Kidney (tissue), 14 donors: ENCODE results near the gene REC8. TPM values are rescaled to one million over a fixed set of nuclear protein-coding genes. Genes with fewer than 3 reads are reported as not detected.
"Not testable (repeated sequence)": the region's sequence is repeated elsewhere in the genome, so short reads cannot be mapped to it uniquely, and the experiment has no call there.

ENCODE experiments used
- DNase-seq, 5 donors: peaks; one replicate each; pipeline ENCODE4 v3.0.0-alpha.2; 2013 to 2020
- FAIRE-seq: peaks from 2 replicates; lab custom pipeline; 2012; peaks lifted over from hg19 to GRCh38; lab: Jason Lieb, UNC
- H3K27ac ChIP-seq, 2 donors: one replicate each; pipeline ENCODE4 v1.7.0; 2013; ENCODE audit warnings: low read depth in 2 of 2, low read length in 2 of 2, inconsistent platforms in 1 of 2
- H3K27me3 ChIP-seq: one replicate; pipeline ENCODE4 v1.7.1; 2013; ENCODE audit warnings: low read length, inconsistent platforms; ENCODE audit not compliant: control insufficient read depth, insufficient read depth
- H3K36me3 ChIP-seq, 3 donors: one replicate each; pipeline versions ENCODE4 v1.7.0 to v1.7.1; 2013; ENCODE audit warnings: low read length in 3 of 3, control low read depth in 1 of 3, inconsistent platforms in 1 of 3; ENCODE audit not compliant: insufficient read depth in 3 of 3, control insufficient read depth in 2 of 3
- H3K4me1 ChIP-seq, 3 donors: one replicate each; pipeline versions ENCODE4 v1.7.0 to v1.7.1; 2013; ENCODE audit warnings: low read length in 3 of 3, inconsistent platforms in 1 of 3, low read depth in 1 of 3; ENCODE audit not compliant: control insufficient read depth in 2 of 3, insufficient read depth in 2 of 3
- H3K4me3 ChIP-seq, 3 donors: one replicate each; pipeline versions ENCODE4 v1.7.0 to v1.8.1; 2013; ENCODE audit warnings: low read length in 3 of 3, control low read depth in 1 of 3, inconsistent platforms in 1 of 3
- H3K9ac ChIP-seq, 3 donors: one replicate each; pipeline versions ENCODE4 v1.7.0 to v1.7.1; 2013; ENCODE audit warnings: low read length in 3 of 3, control low read depth in 1 of 3, inconsistent platforms in 1 of 3
- H3K9me3 ChIP-seq, 3 donors: one replicate each; pipeline versions ENCODE4 v1.7.0 to v1.7.1; 2013; ENCODE audit warnings: low read length in 3 of 3, control low read depth in 1 of 3, inconsistent platforms in 1 of 3; ENCODE audit not compliant: control insufficient read depth in 2 of 3, insufficient read depth in 1 of 3
- intact Hi-C: fragments of 100-400 bp; cut with DNase I; formaldehyde crosslinking; loops from one replicate; pipeline ENCODE4 v1.11.1; 2022
- polyA plus RNA-seq: library from polyadenylated mRNA; stranded (reverse); fragments of 350-450 nt; fragmentation: Illumina TruSeq; extraction: RNeasy Lipid Tissue Mini Kit (QIAGEN cat#74804); gene quantifications from one replicate; pipeline ENCODE4 v1.2.3, GENCODE V29; 2014; ENCODE audit warnings: low read depth, low replicate concordance; ENCODE audit not compliant: insufficient read depth
- total RNA-seq: library from RNA; stranded (reverse); fragmentation: NEBNext Ultra II Directional; extraction: Animal tissue kit (Norgen Biotek cat#: 25700); gene quantifications from one replicate; pipeline ENCODE4 v1.2.1, GENCODE V29; 2021
- TF ChIP-seq, protein P1 (sequence below): IDR thresholded peaks from 3 replicates; pipeline ENCODE4 v1.5.1; 2012; ENCODE audit warnings: mild to moderate bottlenecking, moderate library complexity, borderline replicate concordance; ENCODE audit not compliant: insufficient read depth; ENCODE audit errors: extremely low read depth
- donor health status: control.
- donor health status: control.
- donor health status: control.
- donor health status: control.
- donor health status: control.
- donor health status: DM: yes; HTN: yes; CAD: no.
- donor health status: Normal renal cell carcinoma (clear cell type).

Gene REC8
- total and polyA plus RNA-seq, 2 donors from 2014 or later: 39.9 to 51.4 TPM

DNA sequence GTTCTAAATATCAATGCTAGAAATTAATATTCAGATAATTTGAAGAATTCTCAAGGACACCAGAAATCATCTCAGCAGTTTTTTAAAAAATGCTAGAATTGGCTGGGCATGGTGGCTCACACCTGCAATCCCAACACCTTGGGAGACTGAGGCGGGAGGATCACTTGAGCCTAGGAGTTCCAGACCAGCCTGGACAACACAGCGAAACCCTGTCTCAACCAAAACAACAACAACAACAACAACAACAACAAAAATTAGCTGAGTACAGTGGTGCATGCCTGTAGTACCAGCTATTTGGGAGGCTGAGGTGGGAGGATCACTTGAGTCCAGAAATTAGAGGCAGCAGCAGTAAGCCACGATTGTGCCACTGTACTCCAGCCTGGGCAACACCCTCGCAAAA, 47.2 kb downstream of the REC8 start:
- no peak for DNase-seq
- no peak overlapping the region for H3K9ac ChIP-seq
- no peaks in the 10 kb centered on the region for H3K27me3 ChIP-seq
- intact Hi-C loops: no loop called here
- TF ChIP-seq, protein P1, sequence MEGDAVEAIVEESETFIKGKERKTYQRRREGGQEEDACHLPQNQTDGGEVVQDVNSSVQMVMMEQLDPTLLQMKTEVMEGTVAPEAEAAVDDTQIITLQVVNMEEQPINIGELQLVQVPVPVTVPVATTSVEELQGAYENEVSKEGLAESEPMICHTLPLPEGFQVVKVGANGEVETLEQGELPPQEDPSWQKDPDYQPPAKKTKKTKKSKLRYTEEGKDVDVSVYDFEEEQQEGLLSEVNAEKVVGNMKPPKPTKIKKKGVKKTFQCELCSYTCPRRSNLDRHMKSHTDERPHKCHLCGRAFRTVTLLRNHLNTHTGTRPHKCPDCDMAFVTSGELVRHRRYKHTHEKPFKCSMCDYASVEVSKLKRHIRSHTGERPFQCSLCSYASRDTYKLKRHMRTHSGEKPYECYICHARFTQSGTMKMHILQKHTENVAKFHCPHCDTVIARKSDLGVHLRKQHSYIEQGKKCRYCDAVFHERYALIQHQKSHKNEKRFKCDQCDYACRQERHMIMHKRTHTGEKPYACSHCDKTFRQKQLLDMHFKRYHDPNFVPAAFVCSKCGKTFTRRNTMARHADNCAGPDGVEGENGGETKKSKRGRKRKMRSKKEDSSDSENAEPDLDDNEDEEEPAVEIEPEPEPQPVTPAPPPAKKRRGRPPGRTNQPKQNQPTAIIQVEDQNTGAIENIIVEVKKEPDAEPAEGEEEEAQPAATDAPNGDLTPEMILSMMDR: no peak
- peaks cover 0 to 6% (median under 1%) of the 10 kb centered on the region in 3 donors for H3K4me1 ChIP-seq
- FAIRE-seq: no peak
- H3K36me3 ChIP-seq: peaks cover 0 to 2% (median 0%) of the 10 kb centered on the region in 3 donors
- no peak overlapping the region for H3K27ac ChIP-seq
- H3K4me3 ChIP-seq: no peak overlapping the region
- no peaks in the 10 kb centered on the region for H3K9me3 ChIP-seq

DNA sequence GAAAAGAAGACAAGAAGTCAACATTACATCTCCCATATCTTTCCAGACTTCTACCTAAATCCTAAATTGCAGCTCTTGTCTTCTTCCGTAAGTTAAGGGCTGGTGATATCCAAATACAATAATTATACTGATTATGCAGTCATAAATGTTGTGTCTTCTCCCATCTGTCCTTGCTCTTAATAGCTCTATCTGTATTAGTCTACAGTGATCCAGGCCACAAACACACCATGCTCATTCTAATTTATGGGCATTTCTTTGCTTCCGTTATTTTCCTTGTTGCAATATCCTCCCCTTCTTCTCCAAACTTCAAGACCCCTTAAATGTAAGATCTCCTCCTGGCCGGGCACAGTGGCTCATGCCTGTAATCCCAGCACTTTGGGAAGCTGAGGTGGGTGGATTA, 47.6 kb downstream of the REC8 start:
- FAIRE-seq: no peak
- H3K9ac ChIP-seq: no peak overlapping the region

GRCh38 chr14:24222987-24223386, 51.1 kb downstream of the REC8 start:
- intact Hi-C loops, FAIRE-seq: not testable (repeated sequence)

More for the DNA sequence above, 47.6 kb downstream of the REC8 start:
- intact Hi-C loops: no loop called here
- TF ChIP-seq, protein P1: no peak
- no peak overlapping the region for H3K4me3 ChIP-seq
- no peak for DNase-seq
- H3K4me1 ChIP-seq: peaks cover 0 to 6% (median 0%) of the 10 kb centered on the region in 3 donors
- no peaks in the 10 kb centered on the region for H3K9me3 ChIP-seq
- H3K36me3 ChIP-seq: peaks cover 0 to 2% (median 0%) of the 10 kb centered on the region in 3 donors
- H3K27me3 ChIP-seq: no peaks in the 10 kb centered on the region
- H3K27ac ChIP-seq: no peak overlapping the region

DNA sequence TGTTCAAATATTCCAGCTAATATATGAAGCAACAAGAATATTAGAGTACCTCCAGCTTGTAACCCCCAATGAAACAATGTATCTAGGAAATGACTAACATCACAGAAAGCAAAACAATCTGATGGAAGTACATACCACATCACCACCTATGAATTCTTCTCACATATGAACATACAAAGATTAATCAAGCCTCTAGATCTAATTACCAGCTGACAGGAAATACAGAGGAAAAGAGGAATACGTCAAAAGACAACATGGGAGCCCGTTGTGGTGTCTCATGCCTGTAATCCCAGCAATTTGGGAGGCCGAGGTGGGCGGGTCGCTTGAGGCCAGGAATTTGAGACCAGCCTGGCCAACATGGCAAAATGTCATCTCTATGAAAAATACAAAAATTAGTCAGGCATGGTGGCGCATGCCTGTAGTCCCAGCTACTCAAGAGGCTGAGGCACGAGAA, 52.8 kb downstream of the REC8 start:
- H3K4me3 ChIP-seq: no peak overlapping the region
- DNase-seq (no peak), FAIRE-seq (no peak)
- H3K36me3 ChIP-seq: no peaks in the 10 kb centered on the region
- no peak overlapping the region for H3K27ac ChIP-seq
- no peak overlapping the region for H3K9ac ChIP-seq
- H3K27me3 ChIP-seq: no peaks in the 10 kb centered on the region
- intact Hi-C loops: no loop called here
- TF ChIP-seq, protein P1: no peak
- H3K9me3 ChIP-seq: no peaks in the 10 kb centered on the region
- no peaks in the 10 kb centered on the region for H3K4me1 ChIP-seq

More at GRCh38 chr14:24222987-24223386, 51.1 kb downstream of the REC8 start:
- not testable (repeated sequence) for H3K9me3 ChIP-seq, H3K4me1 ChIP-seq, DNase-seq, H3K4me3 ChIP-seq, H3K27me3 ChIP-seq, H3K36me3 ChIP-seq, H3K27ac ChIP-seq, H3K9ac ChIP-seq
